ENCODE measurements around the gene AQP6.

Gene AQP6

GRCh38 chr12:49959685-49960473 is 12.9 kb upstream of the AQP6 start:
- Histone ChIP-seq H3K27me3 (ENCODE audit: insufficient read depth, low read length) (peaks cover 18% of the 10 kb centered on the region), H3K4me1 (ENCODE audit: control insufficient read depth, insufficient read depth, low read length, unreplicated experiment) (peaks cover 29% of the 10 kb centered on the region), H3K79me2 (ENCODE audit: control insufficient read depth, insufficient read depth, low read length, unreplicated experiment) (no peaks in the 10 kb centered on the region), H3K27ac (ENCODE audit: low read depth, low read length) (no peak overlapping the region), H2AFZ (ENCODE audit: low read length, unreplicated experiment) (no peak overlapping the region), H3K36me3 (ENCODE audit: insufficient read depth, low read length) (no peaks in the 10 kb centered on the region), H3K4me3 (ENCODE audit: low read depth, low read length) (no peak overlapping the region)

- no peaks in the 10 kb centered on the region for H3K79me2 ChIP-seq (ENCODE audit: control insufficient read depth, insufficient read depth, low read length, unreplicated experiment)
- no peaks in the 10 kb centered on the region for H3K36me3 ChIP-seq (ENCODE audit: insufficient read depth, low read length)
- no peak overlapping the region for H3K27ac ChIP-seq (ENCODE audit: low read depth, low read length)
- H3K4me3 ChIP-seq (ENCODE audit: low read depth, low read length) = no peak overlapping the region
- peaks cover 29% of the 10 kb centered on the region for H3K4me1 ChIP-seq (ENCODE audit: control insufficient read depth, insufficient read depth, low read length, unreplicated experiment)
- no peak overlapping the region for H2AFZ ChIP-seq (ENCODE audit: low read length, unreplicated experiment)
- H3K27me3 ChIP-seq (ENCODE audit: insufficient read depth, low read length) = peaks cover 18% of the 10 kb centered on the region
Observed at GRCh38 chr12:49960474-49961110, 12.2 kb upstream of the AQP6 start.

- Histone ChIP-seq H3K27me3 (ENCODE audit: insufficient read depth, low read length) (peaks cover 18% of the 10 kb centered on the region), H3K79me2 (ENCODE audit: control insufficient read depth, insufficient read depth, low read length, unreplicated experiment) (no peaks in the 10 kb centered on the region), H3K27ac (ENCODE audit: low read depth, low read length) (no peak within 1 kb of the TSS), H3K4me1 (ENCODE audit: control insufficient read depth, insufficient read depth, low read length, unreplicated experiment) (peaks cover 29% of the 10 kb centered on the region), H3K4me3 (ENCODE audit: low read depth, low read length) (peak within 1 kb of the TSS; percentile 65), H2AFZ (ENCODE audit: low read length, unreplicated experiment) (peak within 1 kb of the TSS; percentile 29), H3K36me3 (ENCODE audit: insufficient read depth, low read length) (no peaks in the 10 kb centered on the region)
Observed at GRCh38 chr12:49961111-49961922, 11.4 kb upstream of the AQP6 start, which contains the start of gene AQP5. Gene AQP5, plus strand, starts transcription at chr12:49961872. Its CDS starts 146 bp downstream, at chr12:49962018.

- Histone ChIP-seq H3K4me3 (ENCODE audit: low read depth, low read length) (no peak overlapping the region), H3K4me1 (ENCODE audit: control insufficient read depth, insufficient read depth, low read length, unreplicated experiment) (peaks cover 29% of the 10 kb centered on the region)
Observed at GRCh38 chr12:49961993-49962764, 10.6 kb upstream of the AQP6 start.

GRCh38 chr12:49962861-49963765 is 9.6 kb upstream of the AQP6 start:
- Histone ChIP-seq H3K27me3 (ENCODE audit: insufficient read depth, low read length) (peaks cover 18% of the 10 kb centered on the region), H3K4me3 (ENCODE audit: low read depth, low read length) (no peak overlapping the region), H3K36me3 (ENCODE audit: insufficient read depth, low read length) (no peaks in the 10 kb centered on the region), H3K79me2 (ENCODE audit: control insufficient read depth, insufficient read depth, low read length, unreplicated experiment) (no peaks in the 10 kb centered on the region), H3K27ac (ENCODE audit: low read depth, low read length) (no peak overlapping the region), H3K4me1 (ENCODE audit: control insufficient read depth, insufficient read depth, low read length, unreplicated experiment) (peaks cover 29% of the 10 kb centered on the region), H2AFZ (ENCODE audit: low read length, unreplicated experiment) (no peak overlapping the region)

More at GRCh38 chr12:49961993-49962764, 10.6 kb upstream of the AQP6 start:
- Histone ChIP-seq H3K36me3 (ENCODE audit: insufficient read depth, low read length) (no peaks in the 10 kb centered on the region), H2AFZ (ENCODE audit: low read length, unreplicated experiment) (no peak overlapping the region), H3K27ac (ENCODE audit: low read depth, low read length) (no peak overlapping the region), H3K79me2 (ENCODE audit: control insufficient read depth, insufficient read depth, low read length, unreplicated experiment) (no peaks in the 10 kb centered on the region), H3K27me3 (ENCODE audit: insufficient read depth, low read length) (peaks cover 18% of the 10 kb centered on the region)

GRCh38 chr12:49963976-49964815 is 8.6 kb upstream of the AQP6 start:
- Histone ChIP-seq H3K4me1 (ENCODE audit: control insufficient read depth, insufficient read depth, low read length, unreplicated experiment) (peaks cover 28% of the 10 kb centered on the region), H3K27me3 (ENCODE audit: insufficient read depth, low read length) (peaks cover 21% of the 10 kb centered on the region), H3K27ac (ENCODE audit: low read depth, low read length) (no peak overlapping the region), H3K79me2 (ENCODE audit: control insufficient read depth, insufficient read depth, low read length, unreplicated experiment) (no peaks in the 10 kb centered on the region), H3K4me3 (ENCODE audit: low read depth, low read length) (no peak overlapping the region), H2AFZ (ENCODE audit: low read length, unreplicated experiment) (no peak overlapping the region), H3K36me3 (ENCODE audit: insufficient read depth, low read length) (no peaks in the 10 kb centered on the region)

- H3K27me3 ChIP-seq (ENCODE audit: insufficient read depth, low read length) = peaks cover 29% of the 10 kb centered on the region
- H3K4me1 ChIP-seq (ENCODE audit: control insufficient read depth, insufficient read depth, low read length, unreplicated experiment) = peaks cover 19% of the 10 kb centered on the region
Observed at GRCh38 chr12:49964849-49965624, 7.7 kb upstream of the AQP6 start.

GRCh38 chr12:49965836-49966235 is 6.9 kb upstream of the AQP6 start:
- H3K36me3 ChIP-seq (ENCODE audit: insufficient read depth, low read length) = no peaks in the 10 kb centered on the region
- H2AFZ ChIP-seq (ENCODE audit: low read length, unreplicated experiment) = no peak overlapping the region
- no peaks in the 10 kb centered on the region for H3K79me2 ChIP-seq (ENCODE audit: control insufficient read depth, insufficient read depth, low read length, unreplicated experiment)
- no peak overlapping the region for H3K4me3 ChIP-seq (ENCODE audit: low read depth, low read length)
- H3K4me1 ChIP-seq (ENCODE audit: control insufficient read depth, insufficient read depth, low read length, unreplicated experiment) = peaks cover 11% of the 10 kb centered on the region
- no peak overlapping the region for H3K27ac ChIP-seq (ENCODE audit: low read depth, low read length)
- H3K27me3 ChIP-seq (ENCODE audit: insufficient read depth, low read length) = peaks cover 27% of the 10 kb centered on the region

More at GRCh38 chr12:49964849-49965624, 7.7 kb upstream of the AQP6 start:
- Histone ChIP-seq H3K36me3 (ENCODE audit: insufficient read depth, low read length) (no peaks in the 10 kb centered on the region), H3K79me2 (ENCODE audit: control insufficient read depth, insufficient read depth, low read length, unreplicated experiment) (no peaks in the 10 kb centered on the region), H2AFZ (ENCODE audit: low read length, unreplicated experiment) (no peak overlapping the region), H3K4me3 (ENCODE audit: low read depth, low read length) (no peak overlapping the region), H3K27ac (ENCODE audit: low read depth, low read length) (no peak overlapping the region)

All from ACC112 (cell line).